Neural cell (in vitro differentiated cells): Measurements from ENCODE around the gene ADARB2.

Experiments
- SMC3 ChIP-seq: fragments of 450-650 bp; conservative IDR thresholded peaks from 2 replicates; pipeline ENCODE4 v1.6.1; 2014; ENCODE audit warnings: antibody characterized with exemption, mild to moderate bottlenecking, moderate library complexity; ENCODE audit not compliant: poor library complexity
- TF ChIP-seq, protein P1 (sequence below): fragments of 450-650 bp; IDR thresholded peaks from 2 replicates; pipeline ENCODE4 v1.5.1; 2014; ENCODE audit warnings: antibody characterized with exemption, mild to moderate bottlenecking, moderate library complexity; ENCODE audit not compliant: poor library complexity, severe bottlenecking

DNA sequence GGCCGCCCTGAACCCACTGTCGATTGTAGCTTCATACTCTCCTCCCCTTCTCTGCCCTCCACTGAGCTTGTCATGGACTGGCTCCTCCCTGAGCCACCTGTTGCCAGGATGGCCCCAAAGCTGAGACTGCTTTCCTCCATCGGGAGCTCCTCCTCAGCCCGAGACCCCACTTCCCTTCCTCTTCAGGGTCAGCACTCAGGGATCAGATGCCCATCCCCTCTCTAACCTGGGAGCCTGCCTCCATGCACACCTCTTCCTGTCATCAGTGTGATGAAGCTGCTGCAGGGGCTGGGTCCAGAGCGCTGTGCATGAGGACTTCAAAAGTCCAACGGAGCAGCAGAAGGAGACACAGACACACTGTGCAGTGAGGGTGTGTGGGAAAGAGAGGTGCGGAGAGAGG lies 480.1 kb downstream of the ADARB2 start:
- TF ChIP-seq SMC3, result no peak
- TF ChIP-seq, protein P1, sequence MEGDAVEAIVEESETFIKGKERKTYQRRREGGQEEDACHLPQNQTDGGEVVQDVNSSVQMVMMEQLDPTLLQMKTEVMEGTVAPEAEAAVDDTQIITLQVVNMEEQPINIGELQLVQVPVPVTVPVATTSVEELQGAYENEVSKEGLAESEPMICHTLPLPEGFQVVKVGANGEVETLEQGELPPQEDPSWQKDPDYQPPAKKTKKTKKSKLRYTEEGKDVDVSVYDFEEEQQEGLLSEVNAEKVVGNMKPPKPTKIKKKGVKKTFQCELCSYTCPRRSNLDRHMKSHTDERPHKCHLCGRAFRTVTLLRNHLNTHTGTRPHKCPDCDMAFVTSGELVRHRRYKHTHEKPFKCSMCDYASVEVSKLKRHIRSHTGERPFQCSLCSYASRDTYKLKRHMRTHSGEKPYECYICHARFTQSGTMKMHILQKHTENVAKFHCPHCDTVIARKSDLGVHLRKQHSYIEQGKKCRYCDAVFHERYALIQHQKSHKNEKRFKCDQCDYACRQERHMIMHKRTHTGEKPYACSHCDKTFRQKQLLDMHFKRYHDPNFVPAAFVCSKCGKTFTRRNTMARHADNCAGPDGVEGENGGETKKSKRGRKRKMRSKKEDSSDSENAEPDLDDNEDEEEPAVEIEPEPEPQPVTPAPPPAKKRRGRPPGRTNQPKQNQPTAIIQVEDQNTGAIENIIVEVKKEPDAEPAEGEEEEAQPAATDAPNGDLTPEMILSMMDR, result no peak
